ENCODE measurements around the gene MOB3A.
"Not testable (repeated sequence)": the region's sequence is repeated elsewhere in the genome, so short reads cannot be mapped to it uniquely, and the experiment has no call there.

MOB3A gene

DNA sequence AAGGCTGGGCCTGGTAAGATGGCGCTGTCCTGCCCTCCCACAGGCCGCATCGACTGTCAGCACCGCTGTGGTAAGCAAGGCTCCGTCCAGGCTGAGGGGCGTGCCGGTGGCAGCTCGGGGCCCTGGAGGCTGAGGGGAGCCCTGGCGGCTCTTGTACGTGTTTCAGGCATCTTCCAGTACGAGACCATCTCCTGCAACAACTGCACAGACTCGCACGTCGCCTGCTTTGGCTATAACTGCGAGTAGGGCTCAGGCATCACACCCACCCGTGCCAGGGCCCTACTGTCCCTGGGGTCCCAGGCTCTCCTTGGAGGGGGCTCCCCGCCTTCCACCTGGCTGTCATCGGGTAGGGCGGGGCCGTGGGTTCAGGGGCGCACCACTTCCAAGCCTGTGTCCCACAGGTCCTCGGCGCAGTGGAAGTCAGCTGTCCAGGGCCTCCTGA, 1.8 kb upstream of the MOB3A start:
- no peak overlapping the region for H3K4me3 ChIP-seq (ENCODE audit: low read length, poor library complexity, severe bottlenecking)
- H3K9me2 ChIP-seq (replicated peaks; ENCODE audit: low read depth, low read length), result no peaks in the 10 kb centered on the region
- H4K20me1 ChIP-seq (ENCODE audit: insufficient read depth, low read length, poor library complexity, severe bottlenecking), result peaks cover 2% of the 10 kb centered on the region
- H3F3A ChIP-seq (ENCODE audit: low read depth), result no peaks in the 10 kb centered on the region
- no peaks in the 10 kb centered on the region for H3K27me3 ChIP-seq (ENCODE audit: insufficient read depth, low read length, poor library complexity, severe bottlenecking)
- peaks cover 17% of the 10 kb centered on the region for H3K4me1 ChIP-seq (ENCODE audit: insufficient read depth, low read length, poor library complexity, severe bottlenecking)
- H3K79me2 ChIP-seq (ENCODE audit: insufficient read depth, low read length), result peaks cover 32% of the 10 kb centered on the region
- H3K36me3 ChIP-seq (ENCODE audit: insufficient read depth, low read length), result peaks cover 24% of the 10 kb centered on the region; the same call in 1 of the 2 replicates
- H3K4me2 ChIP-seq (ENCODE audit: low read depth, low read length, poor library complexity, severe bottlenecking), result no peak overlapping the region
- no peaks in the 10 kb centered on the region for H3K9me3 ChIP-seq (ENCODE audit: insufficient read depth, low read depth, low read length)
- no peak overlapping the region for H3K9ac ChIP-seq (ENCODE audit: low read depth, low read length, poor library complexity, severe bottlenecking)
- H2AFZ ChIP-seq (ENCODE audit: low read length), result no peak overlapping the region
- TF ChIP-seq EZH2phosphoT487 (IDR thresholded peaks at IDR 0.05; ENCODE audit: borderline replicate concordance), result no peak
- TF ChIP-seq, protein P1, sequence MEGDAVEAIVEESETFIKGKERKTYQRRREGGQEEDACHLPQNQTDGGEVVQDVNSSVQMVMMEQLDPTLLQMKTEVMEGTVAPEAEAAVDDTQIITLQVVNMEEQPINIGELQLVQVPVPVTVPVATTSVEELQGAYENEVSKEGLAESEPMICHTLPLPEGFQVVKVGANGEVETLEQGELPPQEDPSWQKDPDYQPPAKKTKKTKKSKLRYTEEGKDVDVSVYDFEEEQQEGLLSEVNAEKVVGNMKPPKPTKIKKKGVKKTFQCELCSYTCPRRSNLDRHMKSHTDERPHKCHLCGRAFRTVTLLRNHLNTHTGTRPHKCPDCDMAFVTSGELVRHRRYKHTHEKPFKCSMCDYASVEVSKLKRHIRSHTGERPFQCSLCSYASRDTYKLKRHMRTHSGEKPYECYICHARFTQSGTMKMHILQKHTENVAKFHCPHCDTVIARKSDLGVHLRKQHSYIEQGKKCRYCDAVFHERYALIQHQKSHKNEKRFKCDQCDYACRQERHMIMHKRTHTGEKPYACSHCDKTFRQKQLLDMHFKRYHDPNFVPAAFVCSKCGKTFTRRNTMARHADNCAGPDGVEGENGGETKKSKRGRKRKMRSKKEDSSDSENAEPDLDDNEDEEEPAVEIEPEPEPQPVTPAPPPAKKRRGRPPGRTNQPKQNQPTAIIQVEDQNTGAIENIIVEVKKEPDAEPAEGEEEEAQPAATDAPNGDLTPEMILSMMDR (conservative IDR thresholded peaks at IDR 0.05; ENCODE audit: low read length), result no peak

DNA sequence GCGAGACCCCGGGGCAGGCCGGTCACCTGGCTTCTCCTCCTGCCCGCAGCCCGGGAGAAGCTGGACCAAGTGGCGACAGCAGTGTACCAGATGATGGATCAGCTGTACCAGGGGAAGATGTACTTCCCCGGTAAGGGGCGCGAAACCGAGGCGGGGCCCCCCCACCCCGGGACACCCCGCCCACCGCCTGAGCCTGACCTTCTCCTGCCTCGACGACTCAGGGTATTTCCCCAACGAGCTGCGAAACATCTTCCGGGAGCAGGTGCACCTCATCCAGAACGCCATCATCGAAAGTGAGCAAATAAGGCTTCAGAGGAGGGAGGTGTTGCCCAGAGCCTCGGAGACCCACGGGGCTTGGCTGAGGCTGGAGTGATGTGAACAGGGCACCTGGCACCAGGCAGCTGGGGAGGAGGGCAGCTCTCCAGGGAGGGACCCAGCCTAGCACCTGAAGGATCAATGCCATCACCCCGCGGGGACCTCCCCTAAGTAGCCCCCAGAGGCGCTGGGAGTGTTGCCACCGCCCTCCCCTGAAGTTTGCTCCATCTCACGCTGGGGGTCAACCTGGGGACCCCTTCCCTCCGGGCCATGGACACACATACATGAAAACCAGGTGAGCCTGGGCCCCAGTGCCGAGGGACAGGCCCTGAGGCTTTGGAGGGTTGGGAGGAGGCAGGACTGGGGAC, 1.2 kb upstream of the MOB3A start:
- TF ChIP-seq, protein P1 (conservative IDR thresholded peaks at IDR 0.05; ENCODE audit: low read length), result peak; percentile 9
- no peak for TF ChIP-seq EZH2phosphoT487 (IDR thresholded peaks at IDR 0.05; ENCODE audit: borderline replicate concordance)
- H3K4me3 ChIP-seq (ENCODE audit: low read length, poor library complexity, severe bottlenecking), result peak overlapping the region; percentile 67
- H3K4me1 ChIP-seq (ENCODE audit: insufficient read depth, low read length, poor library complexity, severe bottlenecking), result peaks cover 20% of the 10 kb centered on the region
- peak overlapping the region; percentile 79 for H3K4me2 ChIP-seq (ENCODE audit: low read depth, low read length, poor library complexity, severe bottlenecking)
- peaks cover 37% of the 10 kb centered on the region for H3K79me2 ChIP-seq (ENCODE audit: insufficient read depth, low read length)
- no peaks in the 10 kb centered on the region for H3K9me3 ChIP-seq (ENCODE audit: insufficient read depth, low read depth, low read length)
- H3F3A ChIP-seq (ENCODE audit: low read depth), result no peaks in the 10 kb centered on the region
- H3K9me2 ChIP-seq (replicated peaks; ENCODE audit: low read depth, low read length), result no peaks in the 10 kb centered on the region
- H3K36me3 ChIP-seq (ENCODE audit: insufficient read depth, low read length), result peaks cover 24% of the 10 kb centered on the region; the same call in 1 of the 2 replicates
- peak overlapping the region; percentile 69; the same call in 1 of the 2 replicates for H2AFZ ChIP-seq (ENCODE audit: low read length)
- H4K20me1 ChIP-seq (ENCODE audit: insufficient read depth, low read length, poor library complexity, severe bottlenecking), result peaks cover 2% of the 10 kb centered on the region
- no peaks in the 10 kb centered on the region for H3K27me3 ChIP-seq (ENCODE audit: insufficient read depth, low read length, poor library complexity, severe bottlenecking)
- peak overlapping the region; percentile 64 for H3K9ac ChIP-seq (ENCODE audit: low read depth, low read length, poor library complexity, severe bottlenecking)

DNA sequence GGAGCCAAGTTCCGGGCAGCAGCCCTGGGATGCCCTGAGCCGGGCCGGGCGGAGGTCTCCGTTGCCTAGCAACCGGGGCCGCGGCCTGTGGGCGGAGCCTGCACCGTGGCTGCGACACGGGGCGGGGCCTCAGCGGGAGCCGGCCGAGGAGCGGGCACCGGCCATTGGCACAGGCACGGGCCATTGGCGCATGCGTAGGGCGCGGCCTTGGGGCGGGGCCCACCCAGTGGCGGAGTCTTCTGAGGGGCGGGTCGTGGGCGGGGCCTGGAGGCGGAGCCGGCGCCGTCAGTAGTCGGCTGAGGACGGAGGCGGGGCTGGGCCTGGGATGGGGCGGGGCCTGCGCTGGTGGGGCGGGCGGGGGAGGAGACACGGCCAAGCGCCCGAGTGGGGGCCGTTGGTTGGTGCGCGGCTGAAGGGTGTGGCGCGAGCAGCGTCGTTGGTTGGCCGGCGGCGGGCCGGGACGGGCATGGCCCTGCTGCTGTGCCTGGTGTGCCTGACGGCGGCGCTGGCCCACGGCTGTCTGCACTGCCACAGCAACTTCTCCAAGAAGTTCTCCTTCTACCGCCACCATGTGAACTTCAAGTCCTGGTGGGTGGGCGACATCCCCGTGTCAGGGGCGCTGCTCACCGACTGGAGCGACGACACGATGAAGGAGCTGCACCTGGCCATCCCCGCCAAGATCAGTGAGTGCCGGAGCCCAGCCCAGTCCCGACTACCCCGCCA, 515 bp upstream of the MOB3A start, which contains the start of gene IZUMO4:
TSS of gene IZUMO4 (plus strand) at position 436 of the 723 bp plus-strand sequence. CDS start at position 467, 31 bp downstream.
- H3K9me2 ChIP-seq (replicated peaks; ENCODE audit: low read depth, low read length), result no peaks in the 10 kb centered on the region
- H3K4me1 ChIP-seq (ENCODE audit: insufficient read depth, low read length, poor library complexity, severe bottlenecking), result peaks cover 20% of the 10 kb centered on the region
- H3K4me2 ChIP-seq (ENCODE audit: low read depth, low read length, poor library complexity, severe bottlenecking), result peak within 1 kb of the TSS; percentile 79
- no peaks in the 10 kb centered on the region for H3K9me3 ChIP-seq (ENCODE audit: insufficient read depth, low read depth, low read length)
- no peaks in the 10 kb centered on the region for H3F3A ChIP-seq (ENCODE audit: low read depth)
- TF ChIP-seq EZH2phosphoT487 (IDR thresholded peaks at IDR 0.05; ENCODE audit: borderline replicate concordance), result no peak
- TF ChIP-seq, protein P1 (conservative IDR thresholded peaks at IDR 0.05; ENCODE audit: low read length), result peak; percentile 57
- H3K9ac ChIP-seq (ENCODE audit: low read depth, low read length, poor library complexity, severe bottlenecking), result peak within 1 kb of the TSS; percentile 92
- no peaks in the 10 kb centered on the region for H3K27me3 ChIP-seq (ENCODE audit: insufficient read depth, low read length, poor library complexity, severe bottlenecking)
- H4K20me1 ChIP-seq (ENCODE audit: insufficient read depth, low read length, poor library complexity, severe bottlenecking), result peaks cover 2% of the 10 kb centered on the region
- peaks cover 19% of the 10 kb centered on the region; the same call in 1 of the 2 replicates for H3K36me3 ChIP-seq (ENCODE audit: insufficient read depth, low read length)
- H2AFZ ChIP-seq (ENCODE audit: low read length), result peak within 1 kb of the TSS; percentile 75
- H3K79me2 ChIP-seq (ENCODE audit: insufficient read depth, low read length), result peaks cover 44% of the 10 kb centered on the region
- H3K4me3 ChIP-seq (ENCODE audit: low read length, poor library complexity, severe bottlenecking), result peak within 1 kb of the TSS; percentile 85

DNA sequence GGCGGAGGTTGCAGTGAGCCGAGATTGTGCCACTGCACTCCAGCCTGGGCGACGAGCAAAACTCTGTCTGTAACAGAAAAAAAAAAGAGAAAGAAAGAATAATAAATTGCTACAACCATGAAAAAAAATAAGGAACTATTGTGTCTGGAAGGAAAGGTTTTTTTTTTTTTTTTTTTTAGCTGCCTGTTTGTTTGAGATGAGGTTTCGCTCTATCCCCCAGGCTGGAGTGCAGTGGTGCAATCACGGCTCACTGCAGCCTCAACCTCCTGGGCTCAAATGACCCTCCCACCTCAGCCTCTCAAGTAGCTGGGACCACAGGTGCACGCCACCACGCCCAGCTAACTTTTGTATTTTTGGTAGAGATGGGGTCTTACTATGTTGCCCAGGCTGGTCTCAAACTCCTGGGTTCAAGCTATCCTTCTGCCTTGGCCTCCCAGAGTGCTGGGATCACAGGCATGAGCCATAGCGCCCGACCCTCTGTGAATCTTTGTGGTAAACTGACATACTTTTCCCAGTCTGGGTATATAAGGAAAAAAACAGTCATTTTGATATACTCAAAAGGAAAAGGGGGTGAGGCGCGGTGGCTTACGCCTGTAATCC, 4.1 kb downstream of the MOB3A start:
- not testable (repeated sequence) for H3K4me3 ChIP-seq (ENCODE audit: low read length, poor library complexity, severe bottlenecking); H3F3A ChIP-seq (ENCODE audit: low read depth); H3K27me3 ChIP-seq (ENCODE audit: insufficient read depth, low read length, poor library complexity, severe bottlenecking); H3K9me3 ChIP-seq (ENCODE audit: insufficient read depth, low read depth, low read length); H3K36me3 ChIP-seq (ENCODE audit: insufficient read depth, low read length); H3K9me2 ChIP-seq (replicated peaks; ENCODE audit: low read depth, low read length); H3K9ac ChIP-seq (ENCODE audit: low read depth, low read length, poor library complexity, severe bottlenecking); H2AFZ ChIP-seq (ENCODE audit: low read length); H4K20me1 ChIP-seq (ENCODE audit: insufficient read depth, low read length, poor library complexity, severe bottlenecking)
- H3K4me1 ChIP-seq (ENCODE audit: insufficient read depth, low read length, poor library complexity, severe bottlenecking), result peaks cover 56% of the 10 kb centered on the region
- peaks cover 83% of the 10 kb centered on the region for H3K79me2 ChIP-seq (ENCODE audit: insufficient read depth, low read length)
- H3K4me2 ChIP-seq (ENCODE audit: low read depth, low read length, poor library complexity, severe bottlenecking), result peak overlapping the region; percentile 73

Data from Loucy (cell line).